ENCODE data around the gene CARD11.

The CARD11 gene

DNA sequence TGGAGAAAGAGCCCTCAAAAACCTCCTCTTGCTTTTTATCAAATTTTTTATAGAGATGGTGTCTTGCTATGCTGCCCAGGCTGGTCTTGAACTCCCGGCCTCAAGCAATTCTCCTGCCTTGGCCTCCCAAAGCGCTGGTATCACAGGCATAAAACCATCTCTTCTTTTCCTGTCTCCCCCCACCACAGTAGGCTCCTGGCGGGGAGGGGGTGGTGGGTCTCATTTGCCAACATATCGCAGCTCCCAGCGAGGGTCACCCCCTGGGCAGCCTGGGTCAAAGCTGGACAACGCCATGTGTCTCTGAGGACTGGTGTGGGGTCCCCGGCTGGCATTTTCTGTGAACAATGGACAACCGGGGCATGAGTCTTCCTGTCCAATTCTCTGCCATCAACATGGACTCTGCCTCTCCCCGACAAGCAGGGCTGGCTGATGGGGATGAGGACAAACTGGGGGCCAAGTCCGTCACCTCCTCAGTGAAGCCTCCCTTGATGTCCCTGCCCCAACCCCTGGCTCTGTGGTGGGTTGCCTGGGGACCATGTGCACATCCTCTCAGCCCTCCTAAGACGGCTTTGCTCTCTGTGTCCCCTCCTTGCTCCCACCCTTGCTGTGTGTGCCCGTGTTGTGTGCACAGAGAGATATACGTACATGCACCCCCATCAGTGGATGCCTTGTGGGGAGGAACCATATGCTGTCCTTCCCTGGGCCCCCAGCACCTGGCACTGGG lies 113.2 kb downstream of the CARD11 start:
- Histone ChIP-seq H3K27ac (replicated peaks) (no peak overlapping the region), H3K27me3 (ENCODE audit: insufficient read depth, poor library complexity, severe bottlenecking) (no peaks in the 10 kb centered on the region), H3K4me3 (replicated peaks; ENCODE audit: insufficient read depth, low read length) (no peak overlapping the region)
- DNase-seq (ENCODE audit: low read depth in 1 of 2, low spot score in 1 of 2), result no peak
- no peak for TF ChIP-seq SPI1 (IDR thresholded peaks at IDR 0.05; ENCODE audit: borderline replicate concordance, low read depth)
- TF ChIP-seq POLR2AphosphoS5 (IDR thresholded peaks at IDR 0.05; ENCODE audit: low read depth), result no peak
- no peak for TF ChIP-seq CTCF (IDR thresholded peaks at IDR 0.05; ENCODE audit: insufficient read depth, low read length)
- TF ChIP-seq REST (IDR thresholded peaks at IDR 0.05; ENCODE audit: insufficient replicate concordance, low read depth), result no peak
- TF ChIP-seq GABPA (IDR thresholded peaks at IDR 0.05; ENCODE audit: low read depth), result no peak

DNA sequence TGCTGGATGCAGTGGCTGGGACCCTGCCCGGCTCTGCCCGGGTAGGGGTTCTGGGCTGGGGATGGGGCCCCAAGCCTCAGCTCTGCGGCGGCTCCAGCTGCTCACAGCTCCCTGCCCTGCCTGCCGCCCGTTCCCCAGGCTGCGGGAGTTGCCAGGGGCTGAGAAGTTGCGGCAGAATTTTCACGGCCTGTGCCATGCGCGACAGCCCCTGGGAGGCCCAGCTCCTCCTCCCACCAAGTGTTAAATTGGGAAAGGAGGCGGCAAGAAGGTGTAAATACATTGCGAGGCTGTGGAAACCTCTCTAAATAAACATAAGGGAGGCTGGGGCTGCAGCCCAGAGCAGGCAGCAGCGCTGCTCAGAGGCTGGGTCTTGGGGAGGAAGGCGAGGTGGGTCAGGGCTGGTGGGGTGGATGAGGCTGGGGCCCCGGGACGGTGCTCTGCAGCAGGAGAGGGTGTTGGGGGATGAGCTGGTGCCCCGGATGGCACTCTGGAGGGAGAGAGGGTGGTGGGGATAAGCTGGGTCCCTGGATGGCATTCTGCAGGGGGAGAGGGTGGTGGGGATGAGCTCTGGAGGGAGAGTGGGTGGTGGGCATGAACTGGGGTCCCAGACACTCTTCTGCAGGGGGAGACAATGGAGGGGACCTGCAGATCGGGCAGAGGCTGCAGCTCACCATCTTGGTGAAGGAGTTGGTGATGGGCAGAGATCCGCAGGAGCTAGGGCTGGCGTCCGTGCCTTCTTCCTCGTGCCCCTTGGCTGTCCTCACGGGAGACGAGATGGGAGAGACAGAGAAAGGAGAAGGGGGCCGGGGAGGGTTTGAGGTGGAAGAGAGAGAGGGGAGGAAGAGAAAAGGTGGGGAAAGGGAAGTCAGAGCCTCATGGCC lies 114.1 kb downstream of the CARD11 start:
- no peak overlapping the region for H3K27ac ChIP-seq (replicated peaks)
- TF ChIP-seq GABPA (IDR thresholded peaks at IDR 0.05; ENCODE audit: low read depth), result no peak
- TF ChIP-seq SPI1 (IDR thresholded peaks at IDR 0.05; ENCODE audit: borderline replicate concordance, low read depth), result no peak
- TF ChIP-seq POLR2AphosphoS5 (IDR thresholded peaks at IDR 0.05; ENCODE audit: low read depth), result no peak
- TF ChIP-seq REST (IDR thresholded peaks at IDR 0.05; ENCODE audit: insufficient replicate concordance, low read depth), result no peak
- no peak for TF ChIP-seq CTCF (IDR thresholded peaks at IDR 0.05; ENCODE audit: insufficient read depth, low read length)
- no peak for DNase-seq (ENCODE audit: low read depth in 1 of 2, low spot score in 1 of 2)
- no peak overlapping the region for H3K4me3 ChIP-seq (replicated peaks; ENCODE audit: insufficient read depth, low read length)
- no peaks in the 10 kb centered on the region for H3K27me3 ChIP-seq (ENCODE audit: insufficient read depth, poor library complexity, severe bottlenecking)

GRCh38 chr7:2928613-2929311 lies 114.9 kb downstream of the CARD11 start:
- TF ChIP-seq POLR2AphosphoS5 (IDR thresholded peaks at IDR 0.05; ENCODE audit: low read depth) (no peak), REST (IDR thresholded peaks at IDR 0.05; ENCODE audit: insufficient replicate concordance, low read depth) (no peak), SPI1 (IDR thresholded peaks at IDR 0.05; ENCODE audit: borderline replicate concordance, low read depth) (no peak), GABPA (IDR thresholded peaks at IDR 0.05; ENCODE audit: low read depth) (no peak), CTCF (IDR thresholded peaks at IDR 0.05; ENCODE audit: insufficient read depth, low read length) (no peak)
- no peak for DNase-seq (ENCODE audit: low read depth in 1 of 2, low spot score in 1 of 2)
- no peaks in the 10 kb centered on the region for H3K27me3 ChIP-seq (ENCODE audit: insufficient read depth, poor library complexity, severe bottlenecking)
- H3K27ac ChIP-seq (replicated peaks), result no peak overlapping the region
- H3K4me3 ChIP-seq (replicated peaks; ENCODE audit: insufficient read depth, low read length), result no peak overlapping the region

Measured in HL-60 (cell line).